HUES64 (cell line): ENCODE results near the gene IGFBP2. TPM values are rescaled to one million over a fixed set of nuclear protein-coding genes. Genes with fewer than 3 reads are reported as not detected.

Experiments used
- H3K27ac ChIP-seq: 2 replicates; pipeline ENCODE4 v1.7.0; 2013; ENCODE audit warnings: low read depth, low read length, inconsistent platforms
- H3K27me3 ChIP-seq: 2 replicates; pipeline ENCODE4 v1.6.1; 2013; ENCODE audit warnings: mild to moderate bottlenecking, low read length; ENCODE audit not compliant: insufficient read depth
- H3K36me3 ChIP-seq: 2 replicates; pipeline ENCODE4 v1.6.1; 2013; ENCODE audit warnings: mild to moderate bottlenecking, low read length; ENCODE audit not compliant: insufficient read depth
- H3K4me1 ChIP-seq: 2 replicates; pipeline ENCODE4 v1.6.1; 2013; ENCODE audit warnings: mild to moderate bottlenecking, low read length, moderate library complexity; ENCODE audit not compliant: insufficient read depth
- H3K4me3 ChIP-seq: 2 replicates; pipeline ENCODE4 v1.5.1; 2013; ENCODE audit warnings: mild to moderate bottlenecking, low read length, moderate library complexity
- H3K9ac ChIP-seq: 2 replicates; pipeline ENCODE4 v1.6.1; 2013; ENCODE audit warnings: mild to moderate bottlenecking, low read depth, low read length
- H3K9me3 ChIP-seq: 2 replicates; pipeline ENCODE4 v1.6.1; 2013; ENCODE audit warnings: low read depth, low read length; ENCODE audit not compliant: insufficient read depth
- WGBS: fragments of 150-250, 120-280 bp; methylation state at CpG from one replicate; pipeline ENCODE4 v1.1.7; 2013; ENCODE audit warnings: missing lambda C conversion rate; 5-methylcytosine and 5-hydroxymethylcytosine counted together
- polyA plus RNA-seq, 2 experiments: library from polyadenylated mRNA; stranded (reverse); fragments of 50-300 nt; gene quantifications; one replicate each; pipeline ENCODE4 v1.2.3, GENCODE V29; 2013

Gene IGFBP2, protein sequence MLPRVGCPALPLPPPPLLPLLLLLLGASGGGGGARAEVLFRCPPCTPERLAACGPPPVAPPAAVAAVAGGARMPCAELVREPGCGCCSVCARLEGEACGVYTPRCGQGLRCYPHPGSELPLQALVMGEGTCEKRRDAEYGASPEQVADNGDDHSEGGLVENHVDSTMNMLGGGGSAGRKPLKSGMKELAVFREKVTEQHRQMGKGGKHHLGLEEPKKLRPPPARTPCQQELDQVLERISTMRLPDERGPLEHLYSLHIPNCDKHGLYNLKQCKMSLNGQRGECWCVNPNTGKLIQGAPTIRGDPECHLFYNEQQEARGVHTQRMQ
- polyA plus RNA-seq (2013, experiment 1 of 2), result 353 TPM
- polyA plus RNA-seq (2013, experiment 2 of 2), result 448 TPM

DNA sequence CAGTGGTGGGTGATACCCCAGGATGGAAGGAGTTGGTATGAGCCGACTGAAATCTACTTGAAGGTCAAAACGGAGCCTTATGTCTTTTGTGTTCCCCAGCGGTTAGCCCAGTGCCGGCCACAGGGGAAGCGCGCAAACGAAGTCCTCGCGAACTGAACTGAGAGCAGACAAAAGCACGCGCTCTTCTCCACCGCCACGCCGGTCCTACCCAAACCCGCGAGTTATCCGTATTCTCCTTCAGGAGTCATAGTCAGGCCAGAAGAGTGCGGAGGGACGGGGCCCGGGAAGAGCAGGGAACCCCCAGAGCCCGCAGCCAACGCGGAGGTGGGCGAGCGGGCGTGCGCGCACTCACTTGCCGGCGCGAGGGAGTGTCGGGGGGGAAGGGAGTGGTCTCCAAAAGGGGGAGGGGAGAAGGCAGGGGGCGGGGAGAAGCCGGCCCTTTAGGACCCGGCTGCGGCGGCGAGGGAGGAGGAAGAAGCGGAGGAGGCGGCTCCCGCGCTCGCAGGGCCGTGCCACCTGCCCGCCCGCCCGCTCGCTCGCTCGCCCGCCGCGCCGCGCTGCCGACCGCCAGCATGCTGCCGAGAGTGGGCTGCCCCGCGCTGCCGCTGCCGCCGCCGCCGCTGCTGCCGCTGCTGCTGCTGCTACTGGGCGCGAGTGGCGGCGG, at the start of gene IGFBP2:
TSS of gene IGFBP2 (plus strand) at position 469 of the 664 bp plus-strand sequence. CDS start at position 573, 104 bp downstream.
- Histone ChIP-seq H3K9me3 (no peaks in the 10 kb centered on the region), H3K27ac (peak within 1 kb of the TSS; percentile 80), H3K36me3 (peaks cover 10% of the 10 kb centered on the region), H3K9ac (peak within 1 kb of the TSS; percentile 92), H3K4me3 (peak within 1 kb of the TSS; percentile 97), H3K4me1 (peaks cover 34% of the 10 kb centered on the region), H3K27me3 (0 out of 2 replicates have a peak, but pooled peaks cover 3% of the 10 kb centered on the region)
- WGBS, result under 1% methylated on average over 70 of the region's 70 CpGs

DNA sequence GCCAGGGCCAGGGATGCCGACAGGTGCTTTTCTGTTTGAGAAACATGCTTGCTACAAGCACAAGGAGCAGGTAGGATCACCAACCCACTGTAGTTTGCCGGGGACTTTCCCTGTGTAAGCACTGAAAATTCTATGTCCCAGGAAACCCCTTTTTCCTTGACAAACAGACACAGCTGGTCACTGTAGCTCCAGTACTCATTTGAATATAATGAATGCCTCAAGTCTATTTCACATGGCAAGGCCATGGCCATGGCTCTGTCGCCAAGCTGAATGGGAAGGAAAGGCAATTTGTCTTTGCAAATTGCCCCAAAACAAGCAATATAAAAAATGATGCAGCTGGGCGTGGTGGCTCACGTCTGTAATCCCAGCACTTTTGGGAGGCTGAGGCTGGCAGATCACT, 49.6 kb upstream of the IGFBP2 start:
- Histone ChIP-seq H3K9me3 (0 out of 2 replicates have a peak, but pooled peaks cover 3% of the 10 kb centered on the region), H3K27ac (no peak overlapping the region), H3K4me1 (peaks cover 7% of the 10 kb centered on the region), H3K9ac (no peak overlapping the region), H3K4me3 (no peak overlapping the region), H3K36me3 (no peaks in the 10 kb centered on the region), H3K27me3 (no peaks in the 10 kb centered on the region)
- 92% methylated on average over 5 of the region's 5 CpGs for WGBS

DNA sequence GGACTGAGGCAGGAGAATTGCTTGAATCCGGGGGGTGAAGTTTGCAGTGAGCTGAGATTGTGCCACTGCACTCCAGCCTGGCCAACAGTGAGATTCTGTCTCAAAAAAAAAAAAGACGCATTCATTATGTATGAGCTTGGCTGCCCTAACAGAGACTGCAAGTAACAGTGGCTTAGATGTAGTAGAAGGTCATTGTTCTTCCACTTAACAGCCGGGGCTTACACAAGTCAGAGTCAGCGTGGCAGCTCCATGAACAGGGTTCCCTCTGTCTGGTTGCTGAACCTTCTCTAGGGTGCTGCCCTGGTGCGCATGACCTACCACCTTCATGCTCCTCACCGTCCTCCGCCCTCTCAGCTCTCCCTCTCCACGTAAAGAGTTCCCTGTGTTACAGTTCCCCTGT, 49.1 kb upstream of the IGFBP2 start:
- 0 out of 2 replicates have a peak, but pooled peaks cover 3% of the 10 kb centered on the region for H3K9me3 ChIP-seq
- H3K36me3 ChIP-seq, result no peaks in the 10 kb centered on the region
- H3K27me3 ChIP-seq, result no peaks in the 10 kb centered on the region
- H3K4me1 ChIP-seq, result peaks cover 12% of the 10 kb centered on the region
- no peak overlapping the region for H3K9ac ChIP-seq
- 88% methylated on average over 8 of the region's 8 CpGs for WGBS
- H3K4me3 ChIP-seq, result no peak overlapping the region
- no peak overlapping the region for H3K27ac ChIP-seq

DNA sequence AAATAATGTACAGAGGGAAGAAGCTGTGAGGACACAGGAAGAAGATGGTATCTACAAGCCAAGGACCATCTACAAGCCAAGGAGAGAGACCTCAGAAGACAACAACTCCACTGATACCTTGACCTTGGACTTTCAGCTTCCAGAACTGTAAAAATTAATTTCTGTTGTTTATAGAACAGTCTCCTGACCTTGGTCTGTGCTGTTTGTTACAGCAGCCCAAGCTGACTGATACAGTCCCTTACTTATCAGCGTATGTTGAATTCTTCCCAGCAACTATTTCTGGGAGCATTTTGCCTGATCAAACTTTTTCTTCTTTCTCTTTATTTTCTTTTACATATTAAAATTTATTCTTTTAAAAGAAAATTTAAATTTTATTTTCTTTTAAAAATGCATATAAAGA, 47.8 kb upstream of the IGFBP2 start:
- H3K27ac ChIP-seq, result no peak overlapping the region
- peaks cover 21% of the 10 kb centered on the region for H3K4me1 ChIP-seq
- H3K36me3 ChIP-seq, result no peaks in the 10 kb centered on the region
- 92% methylated on average over 1 of the region's 1 CpG for WGBS
- H3K4me3 ChIP-seq, result no peak overlapping the region
- H3K9ac ChIP-seq, result no peak overlapping the region
- H3K9me3 ChIP-seq, result 0 out of 2 replicates have a peak, but pooled peaks cover 3% of the 10 kb centered on the region
- no peaks in the 10 kb centered on the region for H3K27me3 ChIP-seq

DNA sequence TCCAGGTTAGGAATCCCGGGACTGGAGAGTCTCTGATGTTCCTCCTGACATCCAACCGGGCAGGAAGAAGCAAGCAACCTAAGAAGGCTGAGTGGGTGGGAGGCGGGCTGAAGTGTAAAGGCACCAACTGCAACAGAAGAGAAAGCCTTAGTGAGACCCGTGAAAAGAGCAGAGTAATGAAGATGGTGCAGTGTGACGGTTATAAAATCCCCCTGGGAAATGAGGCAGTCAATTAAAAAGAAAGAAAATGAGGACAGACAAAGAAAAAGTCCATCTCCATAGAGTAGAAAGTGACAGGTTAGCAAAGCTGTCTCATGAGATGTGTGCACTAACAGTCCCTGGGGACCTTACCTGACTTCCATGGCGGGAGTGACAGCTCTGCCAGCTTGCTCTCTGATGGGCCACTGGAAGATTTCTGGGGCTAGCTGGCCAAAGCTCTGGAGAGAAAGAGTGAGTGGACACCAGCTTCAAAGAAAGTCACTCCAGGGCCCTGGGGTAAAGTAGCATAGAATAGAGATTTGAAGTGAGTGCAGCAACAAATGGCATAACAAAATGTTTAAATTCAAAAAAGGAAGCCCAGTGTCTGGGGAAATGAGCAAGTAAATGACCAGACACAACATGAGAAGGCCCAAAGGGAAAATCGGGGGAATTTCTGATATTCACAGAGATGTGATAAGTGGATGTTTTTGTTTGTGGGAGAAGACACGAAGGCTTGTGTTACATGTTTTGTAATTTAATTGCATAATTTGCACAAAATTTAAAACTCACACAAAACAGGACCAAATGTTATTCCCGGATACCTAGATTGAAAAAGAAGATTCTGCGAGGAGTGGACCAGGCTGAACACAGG, 44.1 kb upstream of the IGFBP2 start:
- no peaks in the 10 kb centered on the region for H3K36me3 ChIP-seq
- H3K27me3 ChIP-seq, result no peaks in the 10 kb centered on the region
- 0 out of 2 replicates have a peak, but pooled peaks cover 3% of the 10 kb centered on the region for H3K9me3 ChIP-seq
- H3K9ac ChIP-seq, result no peak overlapping the region
- no peak overlapping the region for H3K27ac ChIP-seq
- WGBS, result 73% methylated on average over 10 of the region's 10 CpGs
- no peak overlapping the region for H3K4me3 ChIP-seq
- H3K4me1 ChIP-seq, result peaks cover 21% of the 10 kb centered on the region

DNA sequence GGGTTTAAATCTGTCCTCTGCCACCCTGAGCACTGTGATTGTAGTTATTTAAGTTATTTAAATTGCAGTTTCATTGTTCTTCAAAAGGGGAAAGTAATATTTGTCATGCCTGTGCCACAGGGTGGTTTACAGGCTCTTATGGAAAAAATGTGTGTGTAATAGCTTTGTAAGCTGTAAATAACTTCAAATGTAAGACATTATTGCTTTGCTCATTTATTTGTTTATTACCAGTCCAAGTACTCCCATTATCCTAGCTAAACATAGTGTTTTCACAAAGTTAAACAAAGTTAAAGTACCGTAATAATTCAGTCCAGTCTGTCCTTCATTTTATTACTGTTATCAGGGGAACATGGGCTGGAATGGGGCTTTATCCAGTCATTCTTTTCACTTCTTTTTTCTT, 43.4 kb upstream of the IGFBP2 start:
- no peak overlapping the region for H3K27ac ChIP-seq
- H3K36me3 ChIP-seq, result no peaks in the 10 kb centered on the region
- 0 out of 2 replicates have a peak, but pooled peaks cover 3% of the 10 kb centered on the region for H3K9me3 ChIP-seq
- H3K4me3 ChIP-seq, result no peak overlapping the region
- no peaks in the 10 kb centered on the region for H3K27me3 ChIP-seq
- H3K9ac ChIP-seq, result no peak overlapping the region
- WGBS, result 100% methylated on average over 1 of the region's 1 CpG
- peaks cover 17% of the 10 kb centered on the region for H3K4me1 ChIP-seq

DNA sequence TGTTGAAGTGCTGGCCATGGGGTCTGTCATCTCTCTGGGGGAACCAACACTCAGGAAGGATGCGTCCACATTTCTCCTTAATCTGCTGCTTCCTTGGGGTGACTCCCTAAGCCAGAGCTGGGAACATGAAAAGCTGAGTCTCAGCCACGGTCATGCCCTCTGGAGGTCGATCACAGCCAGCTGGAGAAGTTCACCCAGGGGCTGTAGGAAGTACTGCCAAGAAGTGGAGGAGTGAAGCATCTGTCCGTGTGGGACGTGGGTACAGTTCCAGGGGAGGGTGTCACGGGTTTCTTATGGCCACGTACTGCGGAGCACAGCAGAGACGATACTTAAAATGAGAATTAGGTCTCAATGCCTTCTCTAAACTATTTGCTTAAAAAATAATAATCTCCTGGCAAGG, 42.4 kb upstream of the IGFBP2 start:
- Histone ChIP-seq H3K36me3 (no peaks in the 10 kb centered on the region), H3K27me3 (no peaks in the 10 kb centered on the region), H3K27ac (no peak overlapping the region), H3K4me3 (no peak overlapping the region), H3K4me1 (peaks cover 18% of the 10 kb centered on the region), H3K9me3 (no peaks in the 10 kb centered on the region), H3K9ac (no peak overlapping the region)
- WGBS, result 79% methylated on average over 9 of the region's 9 CpGs

DNA sequence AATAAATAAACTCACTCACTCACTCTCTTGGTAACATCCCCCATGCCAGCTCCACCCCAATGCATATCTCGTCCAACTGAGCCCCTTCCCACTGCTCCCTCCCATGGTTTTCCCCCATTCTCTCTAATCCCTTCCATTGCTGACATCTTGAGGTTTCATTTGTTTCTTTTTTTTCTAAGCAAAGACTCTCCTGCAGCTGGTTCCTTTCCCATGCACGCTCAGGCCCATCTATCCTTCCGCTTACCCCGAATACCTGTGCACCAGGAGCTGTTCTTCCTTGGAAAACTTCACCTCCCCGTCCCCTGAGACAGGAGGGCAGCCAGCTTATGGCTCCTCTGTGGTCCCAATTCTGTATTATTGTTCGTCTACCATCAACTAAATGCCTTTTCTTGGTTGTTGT, 41.7 kb upstream of the IGFBP2 start:
- no peak overlapping the region for H3K9ac ChIP-seq
- H3K4me3 ChIP-seq, result no peak overlapping the region
- peaks cover 25% of the 10 kb centered on the region for H3K4me1 ChIP-seq
- H3K36me3 ChIP-seq, result no peaks in the 10 kb centered on the region
- WGBS, result 89% methylated on average over 5 of the region's 6 CpGs
- no peaks in the 10 kb centered on the region for H3K9me3 ChIP-seq
- H3K27me3 ChIP-seq, result no peaks in the 10 kb centered on the region
- no peak overlapping the region for H3K27ac ChIP-seq

DNA sequence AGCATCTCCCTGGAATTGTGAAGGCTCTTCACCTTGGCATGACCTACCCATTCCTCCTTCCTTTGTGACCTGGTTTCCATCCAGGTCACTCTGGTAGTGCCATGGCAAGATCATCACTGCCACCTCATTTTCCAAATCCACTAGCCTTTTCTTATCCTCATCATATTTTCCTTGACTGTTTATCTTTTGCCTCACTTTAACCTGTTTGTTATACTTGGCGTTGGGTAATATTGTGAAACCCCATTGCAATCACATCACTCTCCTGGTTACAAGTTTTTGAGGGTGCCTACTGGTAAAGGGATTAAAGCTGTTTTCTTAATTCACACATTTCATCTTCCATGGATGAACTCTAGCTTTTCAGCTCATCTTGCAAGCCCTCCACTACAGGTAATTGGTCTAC, 39.1 kb upstream of the IGFBP2 start:
- Histone ChIP-seq H3K36me3 (no peaks in the 10 kb centered on the region), H3K27me3 (no peaks in the 10 kb centered on the region), H3K9ac (no peak overlapping the region), H3K4me3 (no peak overlapping the region), H3K27ac (no peak overlapping the region), H3K9me3 (no peaks in the 10 kb centered on the region), H3K4me1 (peaks cover 22% of the 10 kb centered on the region)
- WGBS, result 100% methylated on average over 1 of the region's 1 CpG

DNA sequence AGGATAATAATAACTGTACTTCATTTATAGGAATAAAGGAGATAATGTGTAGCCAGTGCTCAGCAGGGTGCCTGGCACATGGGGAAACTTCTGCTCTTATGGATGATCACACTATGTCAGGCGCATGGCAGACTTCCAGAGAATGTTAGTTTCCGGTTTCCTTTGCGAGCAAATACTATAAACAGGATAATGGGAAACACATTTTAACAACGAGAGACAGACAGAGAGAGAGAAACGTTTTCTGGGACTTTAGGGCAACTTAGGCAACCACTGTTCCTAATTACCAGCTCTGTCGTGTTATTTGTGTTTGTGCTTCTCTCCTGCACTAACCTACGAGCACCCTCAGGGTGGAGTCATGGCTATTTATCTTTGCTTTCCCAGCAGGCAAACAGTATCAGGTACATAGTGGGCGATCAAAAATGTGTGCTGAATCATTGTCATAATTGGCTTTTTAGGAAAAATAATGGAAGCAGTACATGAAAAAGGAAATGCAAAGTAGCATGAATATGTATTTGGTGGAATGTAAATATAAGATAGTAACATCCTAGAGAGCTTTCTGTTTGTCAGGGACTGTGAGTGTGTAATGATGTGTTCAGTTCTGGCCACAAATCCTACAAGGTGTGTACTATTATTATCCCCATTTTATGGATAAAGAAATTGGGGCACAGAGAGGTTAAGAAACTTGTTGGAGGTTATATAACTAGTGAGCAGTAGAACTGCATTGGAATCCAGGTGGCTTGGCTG, 36.8 kb upstream of the IGFBP2 start:
- Histone ChIP-seq H3K27me3 (no peaks in the 10 kb centered on the region), H3K27ac (no peak overlapping the region), H3K4me3 (no peak overlapping the region), H3K4me1 (peaks cover 13% of the 10 kb centered on the region), H3K9me3 (no peaks in the 10 kb centered on the region), H3K9ac (no peak overlapping the region), H3K36me3 (no peaks in the 10 kb centered on the region)
- 76% methylated on average over 8 of the region's 8 CpGs for WGBS
